Naive thymus-derived CD4-positive, alpha-beta T cell (primary cell): Measurements from ENCODE around the gene CHRNB2. TPM values are rescaled to one million over a fixed set of nuclear protein-coding genes. Genes with fewer than 3 reads are reported as not detected.

Experiments
- ATAC-seq: fragments of 150-1000 bp; cut with Tn5 transposase; 2 replicates; pipeline ENCODE4 v1.10.0; 2021; ENCODE audit warnings: mild to moderate bottlenecking, moderate library complexity
- CTCF ChIA-PET: fragments of 350-600 bp; sonication (Branson Sonifier 250); formaldehyde crosslinking; loops from one replicate; lab custom pipeline; 2021; ENCODE audit warnings: antibody characterized with exemption; lab: Charles Lee
- POLR2A ChIA-PET: fragments of 350-600 bp; sonication (Branson Sonifier 250); formaldehyde crosslinking; loops from one replicate; lab custom pipeline; 2021; ENCODE audit warnings: antibody characterized with exemption, inconsistent platforms; lab: Charles Lee
- DNase-seq, 9 donors: peaks; one replicate each; pipeline versions ENCODE4 v3.0.0 to v3.0.0-alpha.2; 2020 to 2022; ENCODE audit warnings: mixed read lengths in 1 of 9
- H3K27ac ChIP-seq: one replicate; pipeline ENCODE4 v1.7.0; 2013; ENCODE audit warnings: mild to moderate bottlenecking, low read depth, low read length, moderate library complexity
- H3K27me3 ChIP-seq, 2 donors: one replicate each; pipeline ENCODE4 v1.7.0; 2013; ENCODE audit warnings: low read length in 2 of 2, mild to moderate bottlenecking in 2 of 2, moderate library complexity in 2 of 2; ENCODE audit not compliant: control insufficient read depth in 2 of 2, insufficient read depth in 2 of 2
- H3K36me3 ChIP-seq, 3 experiments: 1 replicate in 2 of 3; 2 replicates in 1 of 3; pipeline ENCODE4 v1.7.0; 2013; ENCODE audit warnings: low read length in 3 of 3, mild to moderate bottlenecking in 3 of 3, moderate library complexity in 1 of 3; ENCODE audit not compliant: insufficient read depth in 3 of 3, control insufficient read depth in 2 of 3
- H3K4me1 ChIP-seq, 2 donors: one replicate each; pipeline ENCODE4 v1.7.0; 2013; ENCODE audit warnings: low read length in 2 of 2, mild to moderate bottlenecking in 2 of 2, moderate library complexity in 1 of 2; ENCODE audit not compliant: control insufficient read depth in 2 of 2, insufficient read depth in 2 of 2
- H3K4me3 ChIP-seq: 2 replicates; pipeline ENCODE4 v1.7.0; 2013; ENCODE audit warnings: mild to moderate bottlenecking, low read length
- H3K9me3 ChIP-seq, 3 experiments: 1 replicate in 2 of 3; 2 replicates in 1 of 3; pipeline ENCODE4 v1.7.0; 2013; ENCODE audit warnings: low read length in 3 of 3; ENCODE audit not compliant: control insufficient read depth in 2 of 3
- H3K27ac Mint-ChIP-seq, 9 donors: one replicate each; pipeline ENCODE4 v1.8.0; 2020 to 2022; ENCODE audit warnings: mixed read lengths in 9 of 9, mild to moderate bottlenecking in 8 of 9, moderate library complexity in 5 of 9, inconsistent platforms in 2 of 9
- H3K27me3 Mint-ChIP-seq, 5 donors: one replicate each; pipeline ENCODE4 v1.8.0; 2021 to 2022; ENCODE audit warnings: mixed read lengths in 5 of 5, mild to moderate bottlenecking in 1 of 5
- H3K36me3 Mint-ChIP-seq, 5 donors: one replicate each; pipeline ENCODE4 v1.8.0; 2020 to 2022; ENCODE audit warnings: mixed read lengths in 5 of 5, mild to moderate bottlenecking in 3 of 5, inconsistent platforms in 1 of 5
- H3K4me1 Mint-ChIP-seq, 7 donors: one replicate each; pipeline ENCODE4 v1.8.0; 2020 to 2022; ENCODE audit warnings: mixed read lengths in 7 of 7, mild to moderate bottlenecking in 3 of 7, inconsistent platforms in 1 of 7
- H3K4me3 Mint-ChIP-seq, 10 donors: one replicate each; pipeline ENCODE4 v1.8.0; 2020 to 2022; ENCODE audit warnings: mild to moderate bottlenecking in 10 of 10, mixed read lengths in 10 of 10, moderate library complexity in 6 of 10, inconsistent platforms in 2 of 10
- H3K9me3 Mint-ChIP-seq, 11 donors: one replicate each; pipeline ENCODE4 v1.8.0; 2020 to 2022; ENCODE audit warnings: mixed read lengths in 11 of 11, mild to moderate bottlenecking in 4 of 11, inconsistent platforms in 1 of 11, moderate library complexity in 1 of 11
- intact Hi-C, 2 donors: fragments of 100-400 bp; cut with micrococcal nuclease; formaldehyde crosslinking; loops; one replicate each; pipeline ENCODE4 v1.15.1; 2023
- polyA plus RNA-seq, 2 donors: library from polyadenylated mRNA; unstranded; fragments of 300-500 nt; fragmentation: Illumina TruSeq; gene quantifications; one replicate each; pipeline ENCODE4 v1.2.3, GENCODE V29; 2021
- total RNA-seq, 6 experiments: library from RNA in 5 of 6; stranded (reverse) in 5 of 6; gene quantifications; 1 replicate in 5 of 6; 2 replicates in 1 of 6; pipeline ENCODE4 v1.2.3 and lab custom pipeline; 2021 to 2026

The CHRNB2 gene
- total and polyA plus RNA-seq, 7 experiments from 2014 or later = not detected

DNA sequence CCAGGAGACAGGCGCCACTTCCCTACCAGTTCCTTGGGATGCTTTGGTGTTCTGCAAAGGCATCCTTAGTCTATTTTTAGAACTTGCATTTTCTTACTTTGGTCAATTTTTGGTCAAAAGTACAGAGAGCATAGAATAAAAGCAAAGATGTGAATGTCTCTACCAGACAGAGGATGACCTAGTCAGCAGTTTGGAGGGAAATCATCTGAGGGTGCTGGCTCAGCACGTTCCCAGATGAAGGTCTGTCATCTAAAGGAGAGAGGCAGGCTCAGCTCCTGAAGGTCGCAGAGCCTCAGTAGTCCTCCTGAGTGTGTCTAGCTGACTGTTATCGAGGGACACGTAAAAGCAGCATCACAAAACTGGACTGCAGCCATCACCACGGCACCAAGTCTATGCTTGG, 15.3 kb downstream of the CHRNB2 start:
- no peak overlapping the region for H3K27ac Mint-ChIP-seq
- CTCF ChIA-PET = no interaction called here
- POLR2A ChIA-PET = no interaction called here

DNA sequence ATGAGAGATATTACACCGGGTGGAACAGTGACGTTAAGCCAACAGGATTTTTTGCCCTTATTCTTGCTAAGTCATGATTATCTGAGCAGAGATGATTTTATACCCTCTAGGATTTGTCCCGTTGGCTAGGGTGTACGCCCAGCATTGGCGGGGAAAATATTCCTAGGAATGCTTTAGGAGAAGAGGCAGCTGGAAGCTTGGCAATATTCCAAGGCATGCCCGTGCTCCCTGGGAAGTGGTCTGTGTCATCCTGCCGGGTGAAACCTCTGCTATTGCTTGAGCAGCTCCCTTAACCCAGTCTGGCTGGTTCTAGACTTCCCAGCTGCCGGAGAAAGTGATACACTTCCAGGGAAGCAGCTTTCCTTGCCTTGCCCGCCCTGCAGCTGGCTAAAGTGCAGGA, 16.2 kb downstream of the CHRNB2 start:
- Mint-ChIP-seq H3K27me3 (no peaks in the 10 kb centered on the region), H3K9me3 (no peaks in the 10 kb centered on the region), H3K36me3 (peaks cover 20 to 61% (median 46%) of the 10 kb centered on the region in 5 donors), H3K4me1 (peaks cover 0 to 15% (median 2%) of the 10 kb centered on the region in 7 donors), H3K4me3 (no peak overlapping the region), H3K27ac (peak overlapping the region in 1 of 9 donors; percentile 3)
- no peaks in the 10 kb centered on the region for H3K9me3 ChIP-seq
- intact Hi-C loops = no loop called here
- H3K4me3 ChIP-seq = no peak overlapping the region
- CTCF ChIA-PET = no interaction called here
- DNase-seq (no peak), ATAC-seq (no peak)
- H3K36me3 ChIP-seq = peaks cover 53 to 100% (median 65%) of the 10 kb centered on the region in 3 experiments
- no peaks in the 10 kb centered on the region for H3K27me3 ChIP-seq
- POLR2A ChIA-PET = no interaction called here
- no peak overlapping the region for H3K27ac ChIP-seq
- H3K4me1 ChIP-seq = no peaks in the 10 kb centered on the region

More for the DNA sequence above, 15.3 kb downstream of the CHRNB2 start:
- no peak for DNase-seq
- intact Hi-C loops = no loop called here
- H3K36me3 ChIP-seq = peaks cover 45 to 100% (median 56%) of the 10 kb centered on the region in 3 experiments
- ATAC-seq = no peak
- no peaks in the 10 kb centered on the region for H3K9me3 Mint-ChIP-seq
- no peaks in the 10 kb centered on the region for H3K27me3 Mint-ChIP-seq
- peaks cover 17 to 55% (median 41%) of the 10 kb centered on the region in 5 donors for H3K36me3 Mint-ChIP-seq
- H3K4me1 Mint-ChIP-seq = peaks cover 0 to 18% (median 2%) of the 10 kb centered on the region in 7 donors
- no peak overlapping the region for H3K4me3 Mint-ChIP-seq
- H3K4me3 ChIP-seq = no peak overlapping the region
- H3K27ac ChIP-seq = no peak overlapping the region
- H3K4me1 ChIP-seq = no peaks in the 10 kb centered on the region
- no peaks in the 10 kb centered on the region for H3K27me3 ChIP-seq
- H3K9me3 ChIP-seq = no peaks in the 10 kb centered on the region

DNA sequence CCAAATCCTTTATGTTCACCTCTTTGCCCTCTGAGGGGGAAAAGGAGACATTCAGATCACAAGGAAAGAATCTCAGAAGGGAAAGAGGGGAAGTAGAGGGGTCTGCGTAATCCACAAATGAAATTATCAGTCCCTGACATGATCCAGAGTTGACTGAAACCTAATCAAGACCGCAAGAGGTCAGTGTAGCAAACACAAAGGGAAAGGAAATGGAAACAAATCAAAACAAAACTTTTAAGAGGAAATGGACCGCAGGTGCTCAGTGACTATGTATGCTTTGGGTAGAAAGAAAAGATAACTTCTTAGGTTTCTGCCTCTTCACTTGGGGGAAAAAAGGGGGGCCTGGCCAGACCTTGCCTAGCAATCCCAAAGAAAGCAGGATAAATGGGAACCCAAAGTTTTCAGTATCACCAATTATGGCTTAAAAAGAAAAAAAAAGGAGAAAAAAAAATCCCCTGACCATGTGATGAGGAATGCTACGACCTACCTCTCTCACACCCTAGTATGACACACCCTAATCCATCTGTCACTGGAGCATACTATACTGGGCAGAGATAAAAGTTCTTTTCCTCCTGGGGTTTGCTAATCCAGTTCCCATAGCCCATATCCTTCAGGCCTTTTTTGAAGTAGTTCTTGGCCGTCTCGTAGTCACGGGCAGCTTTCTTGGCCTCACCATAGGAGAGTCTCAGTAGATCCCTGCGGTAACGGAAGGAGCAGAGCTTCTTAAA, 16.9 kb downstream of the CHRNB2 start:
- no peak overlapping the region for H3K27ac ChIP-seq
- Mint-ChIP-seq H3K36me3 (peaks cover 23 to 60% (median 49%) of the 10 kb centered on the region in 5 donors), H3K4me3 (no peak overlapping the region), H3K27ac (peak overlapping the region in 1 of 9 donors; percentile 60), H3K27me3 (no peaks in the 10 kb centered on the region), H3K9me3 (no peaks in the 10 kb centered on the region), H3K4me1 (peaks cover 0 to 13% (median 0%) of the 10 kb centered on the region in 7 donors)
- ATAC-seq = no peak
- DNase-seq = no peak
- peaks cover 57 to 100% (median 71%) of the 10 kb centered on the region in 3 experiments for H3K36me3 ChIP-seq
- ChIA-PET CTCF (no interaction called here), POLR2A (no interaction called here)
- H3K9me3 ChIP-seq = no peaks in the 10 kb centered on the region
- no peaks in the 10 kb centered on the region for H3K4me1 ChIP-seq
- no peak overlapping the region for H3K4me3 ChIP-seq
- intact Hi-C loops = no loop called here
- H3K27me3 ChIP-seq = no peaks in the 10 kb centered on the region

DNA sequence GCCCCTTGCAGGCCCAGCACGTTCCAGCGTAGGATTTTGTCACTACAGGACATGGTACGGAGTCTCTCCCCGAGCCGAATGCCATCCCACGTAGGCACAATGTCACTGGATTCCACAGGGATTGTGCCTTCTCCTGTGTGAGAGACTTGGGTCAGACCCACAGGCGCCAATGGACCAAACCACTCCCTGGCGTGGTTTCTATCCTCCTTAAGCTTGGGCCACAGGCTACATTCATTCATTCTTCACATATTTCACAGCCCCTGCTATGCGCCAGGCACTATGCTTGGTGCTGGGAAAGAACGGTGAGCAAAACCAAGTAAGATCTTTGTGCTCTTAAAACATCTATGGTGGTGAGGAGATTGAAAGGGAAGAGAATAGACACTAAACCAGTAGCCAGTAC, 18.7 kb downstream of the CHRNB2 start:
- no peak overlapping the region for H3K27ac ChIP-seq
- H3K4me1 ChIP-seq = no peaks in the 10 kb centered on the region
- no peaks in the 10 kb centered on the region for H3K9me3 Mint-ChIP-seq
- ATAC-seq (no peak), DNase-seq (no peak)
- no peak overlapping the region for H3K27ac Mint-ChIP-seq
- POLR2A ChIA-PET = no interaction called here
- intact Hi-C loops = no loop called here
- H3K4me3 ChIP-seq = no peak overlapping the region
- H3K36me3 ChIP-seq = peaks cover 64 to 100% (median 89%) of the 10 kb centered on the region in 3 experiments
- H3K9me3 ChIP-seq = no peaks in the 10 kb centered on the region
- peaks cover 0 to 13% (median 0%) of the 10 kb centered on the region in 7 donors for H3K4me1 Mint-ChIP-seq
- CTCF ChIA-PET = no interaction called here
- no peaks in the 10 kb centered on the region for H3K27me3 Mint-ChIP-seq
- H3K4me3 Mint-ChIP-seq = no peak overlapping the region
- no peaks in the 10 kb centered on the region for H3K27me3 ChIP-seq
- peaks cover 26 to 73% (median 51%) of the 10 kb centered on the region in 5 donors for H3K36me3 Mint-ChIP-seq

DNA sequence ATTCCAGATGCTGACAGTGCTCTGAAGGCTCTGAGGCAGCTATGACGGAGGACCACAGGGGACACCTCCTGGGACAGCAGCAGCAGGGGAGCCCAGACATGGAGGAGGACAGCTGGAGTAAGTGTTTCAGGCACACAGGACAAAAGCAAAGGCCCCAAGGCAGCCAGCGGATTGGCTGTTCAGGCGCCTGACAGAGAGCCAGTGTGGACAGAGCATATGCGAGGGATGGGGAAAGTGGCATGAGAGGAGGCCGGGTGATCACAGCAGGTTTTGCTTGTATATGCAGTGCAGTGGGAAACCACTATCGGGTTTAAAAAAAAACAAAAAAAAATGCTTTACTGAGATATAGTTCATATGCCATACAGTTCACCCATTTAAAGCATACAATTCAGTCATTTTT, 19.1 kb downstream of the CHRNB2 start:
- no peak overlapping the region for H3K27ac ChIP-seq
- Mint-ChIP-seq H3K9me3 (no peaks in the 10 kb centered on the region), H3K36me3 (peaks cover 26 to 75% (median 52%) of the 10 kb centered on the region in 5 donors), H3K27ac (peak overlapping the region in 1 of 9 donors; percentile 52), H3K27me3 (no peaks in the 10 kb centered on the region), H3K4me1 (peaks cover 0 to 13% (median 0%) of the 10 kb centered on the region in 7 donors), H3K4me3 (no peak overlapping the region)
- no peaks in the 10 kb centered on the region for H3K4me1 ChIP-seq
- H3K9me3 ChIP-seq = no peaks in the 10 kb centered on the region
- intact Hi-C loops = no loop called here
- H3K27me3 ChIP-seq = no peaks in the 10 kb centered on the region
- no peak for DNase-seq
- ATAC-seq = no peak
- peaks cover 62 to 100% (median 92%) of the 10 kb centered on the region in 3 experiments for H3K36me3 ChIP-seq
- H3K4me3 ChIP-seq = no peak overlapping the region
- CTCF ChIA-PET = no interaction called here
- POLR2A ChIA-PET = no interaction called here

DNA sequence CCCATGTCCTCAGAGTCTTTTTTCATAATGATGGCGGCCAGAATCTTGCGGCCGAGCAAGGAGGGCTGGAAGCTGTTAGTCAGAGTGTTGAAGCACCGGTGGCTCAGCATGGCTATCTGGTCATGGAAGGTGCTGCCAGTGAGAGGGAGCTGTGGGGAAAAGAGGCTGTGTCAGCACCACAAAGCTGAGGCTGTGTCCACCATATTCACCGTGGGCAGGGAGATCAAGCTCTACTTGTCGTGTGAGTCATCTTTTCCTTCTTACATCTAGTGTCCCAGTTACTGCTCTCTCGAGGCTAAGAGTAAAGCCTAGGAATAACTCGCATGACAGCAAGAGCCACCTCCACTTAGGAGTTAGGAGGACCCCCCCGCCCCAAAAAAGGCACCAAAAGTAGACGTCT, 22.2 kb downstream of the CHRNB2 start:
- intact Hi-C loops = no loop called here
- ATAC-seq (no peak), DNase-seq (no peak)
- Histone ChIP-seq H3K4me1 (no peaks in the 10 kb centered on the region), H3K27ac (no peak overlapping the region), H3K4me3 (no peak overlapping the region), H3K9me3 (no peaks in the 10 kb centered on the region), H3K36me3 (peaks cover 48 to 100% (median 89%) of the 10 kb centered on the region in 3 experiments), H3K27me3 (no peaks in the 10 kb centered on the region)
- Mint-ChIP-seq H3K27ac (peak overlapping the region in 2 of 9 donors; percentile 43 to 58), H3K9me3 (peaks cover 0 to 2% (median 0%) of the 10 kb centered on the region in 11 donors), H3K4me1 (peaks cover 0 to 10% (median 3%) of the 10 kb centered on the region in 7 donors), H3K4me3 (no peak overlapping the region), H3K36me3 (peaks cover 28 to 78% (median 53%) of the 10 kb centered on the region in 5 donors), H3K27me3 (no peaks in the 10 kb centered on the region)
- POLR2A ChIA-PET = interaction anchor here (0.7 kb wide), 2 partner anchors 414 to 518 kb away, joined by 3 read pairs; no protein-coding TSS in a partner anchor
- CTCF ChIA-PET = interaction anchor here (0.7 kb wide), 1 partner anchor 252 kb away, joined by 3 read pairs; no protein-coding TSS in a partner anchor
